Measurements from ENCODE around the gene SLC25A13.
"Not testable (repeated sequence)": the region's sequence is repeated elsewhere in the genome, so short reads cannot be mapped to it uniquely, and the experiment has no call there.

The SLC25A13 gene

DNA sequence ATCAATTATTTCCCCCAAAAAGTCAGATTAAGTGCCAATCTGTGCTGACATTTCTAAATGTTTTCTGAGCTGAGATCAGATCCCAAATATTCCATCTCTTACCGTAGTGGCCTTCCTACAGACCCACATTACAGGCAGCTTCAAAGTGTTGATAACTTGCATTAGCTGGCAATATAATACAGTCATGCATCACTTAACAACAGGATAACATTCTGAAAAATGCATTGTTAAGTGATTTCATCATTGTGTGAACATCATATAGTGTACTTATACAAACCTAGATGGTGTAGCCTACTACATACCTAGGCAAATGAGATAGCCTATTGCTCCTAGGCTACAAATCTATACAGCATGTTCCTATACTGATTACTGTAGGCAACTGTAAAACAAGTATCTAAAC, 22.4 kb downstream of the SLC25A13 start:
- no peak for DNase-seq (ENCODE audit: low spot score)

DNA sequence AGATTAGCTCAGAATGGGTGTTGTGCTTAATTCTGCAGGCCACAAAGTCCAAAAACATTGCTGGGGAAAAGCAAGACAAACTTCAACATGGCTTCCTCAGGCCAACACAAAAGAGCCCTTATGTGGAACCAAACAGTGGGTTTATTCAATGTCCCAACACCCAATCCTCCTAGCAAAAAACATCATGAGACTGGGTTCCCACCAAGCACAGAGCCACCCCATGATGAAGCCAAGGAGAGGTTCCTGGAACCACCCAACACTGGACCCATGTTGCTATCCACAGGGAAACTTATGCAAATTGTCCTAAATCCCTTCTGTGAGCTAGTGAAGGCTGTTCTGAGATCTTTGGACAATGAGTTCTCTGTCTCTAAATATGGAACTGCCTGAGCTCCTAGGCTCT, 24.0 kb downstream of the SLC25A13 start:
- no peak for DNase-seq (ENCODE audit: low spot score)

DNA sequence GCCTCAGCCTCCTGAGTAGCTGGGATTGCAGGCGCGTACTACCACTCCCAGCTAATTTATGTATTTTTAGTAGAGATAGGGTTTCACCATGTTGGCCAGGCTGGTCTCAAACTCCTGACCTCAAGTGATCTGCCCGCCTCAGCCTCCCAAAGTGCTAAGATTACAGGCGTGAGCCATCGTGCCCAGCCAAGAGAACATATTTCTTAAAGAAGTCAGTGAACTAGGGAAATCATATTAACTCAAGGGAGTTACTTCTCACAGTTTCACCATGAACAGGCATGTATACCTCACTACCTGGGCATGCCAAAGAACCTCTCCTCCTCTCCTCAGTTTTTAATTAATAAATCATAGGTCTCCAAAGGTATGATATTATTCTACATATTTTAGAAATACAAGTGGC, 24.5 kb downstream of the SLC25A13 start:
- not testable (repeated sequence) for DNase-seq (ENCODE audit: low spot score)

DNA sequence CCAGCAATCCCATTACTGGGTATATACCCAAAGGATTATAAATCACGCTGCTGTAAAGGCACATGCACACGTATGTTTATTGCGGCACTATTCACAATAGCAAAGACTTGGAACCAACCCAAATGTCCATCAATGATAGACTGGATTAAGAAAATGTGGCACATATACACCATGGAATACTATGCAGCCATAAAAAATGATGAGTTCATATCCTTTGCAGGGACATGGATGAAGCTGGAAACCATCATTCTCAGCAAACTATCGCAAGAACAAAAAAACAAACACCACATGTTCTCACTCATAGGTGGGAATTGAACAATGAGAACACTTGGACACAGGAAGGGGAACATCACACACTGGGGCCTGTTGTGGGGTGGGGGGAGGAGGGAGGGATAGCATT, 28.0 kb downstream of the SLC25A13 start:
- DNase-seq (ENCODE audit: low spot score), result not testable (repeated sequence)

DNA sequence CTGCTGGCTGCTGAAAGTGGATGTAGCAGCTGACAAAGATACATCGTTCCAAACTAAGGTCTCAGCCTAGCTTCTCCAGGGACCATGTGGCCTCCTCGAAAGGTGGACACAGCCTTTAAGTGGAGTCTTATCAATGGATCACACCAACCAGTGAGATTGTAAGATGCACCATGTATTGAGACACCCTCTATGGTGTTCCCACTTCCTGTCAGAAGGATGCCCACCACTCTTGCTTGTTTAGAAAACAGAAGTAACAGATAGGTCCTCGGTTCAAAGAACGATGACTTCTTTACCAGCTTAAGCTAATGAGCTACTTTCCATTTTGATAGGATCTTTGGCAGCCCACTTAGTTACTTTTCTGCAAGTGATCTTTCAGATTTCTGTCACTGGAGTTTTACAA, 34.3 kb downstream of the SLC25A13 start:
- DNase-seq (ENCODE audit: low spot score), result no peak

DNA sequence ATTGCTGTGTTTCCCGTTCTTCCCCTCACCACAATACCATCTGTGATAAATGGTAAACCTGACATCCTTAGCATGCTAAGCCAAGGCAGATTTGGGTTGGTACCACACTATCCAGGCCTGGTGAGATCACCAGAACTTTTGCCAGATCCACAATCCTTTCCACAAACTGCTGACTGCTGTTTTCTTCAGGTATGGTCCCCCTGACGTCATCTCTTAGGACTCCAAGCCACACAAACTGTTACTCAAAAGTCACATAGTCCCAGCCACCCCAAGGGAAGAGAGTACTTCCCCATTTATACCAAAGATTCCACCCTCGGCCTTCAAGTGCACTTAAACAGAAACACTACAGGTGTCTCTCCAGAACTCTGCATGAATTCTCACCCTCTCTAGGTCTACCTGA, 34.8 kb downstream of the SLC25A13 start:
- DNase-seq (ENCODE audit: low spot score), result no peak

DNA sequence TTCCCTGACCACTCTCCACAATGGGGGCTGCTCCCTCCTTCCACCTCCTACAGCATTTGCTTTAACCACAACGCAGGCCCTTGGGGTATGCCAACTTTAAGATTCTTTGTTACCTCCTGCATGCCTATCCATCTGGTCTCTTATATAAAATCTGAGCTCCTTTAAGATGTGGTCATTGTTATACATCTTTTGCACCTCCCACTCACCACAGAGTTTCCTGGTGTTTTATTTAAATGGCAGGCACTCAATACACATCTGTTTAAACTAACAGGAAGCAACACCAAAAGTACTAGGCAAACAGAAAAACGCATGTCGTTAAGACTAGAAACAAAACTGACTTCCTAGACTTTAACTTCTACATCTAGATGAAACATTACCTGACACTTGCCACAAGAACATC, 36.3 kb downstream of the SLC25A13 start:
- DNase-seq (ENCODE audit: low spot score), result no peak

DNA sequence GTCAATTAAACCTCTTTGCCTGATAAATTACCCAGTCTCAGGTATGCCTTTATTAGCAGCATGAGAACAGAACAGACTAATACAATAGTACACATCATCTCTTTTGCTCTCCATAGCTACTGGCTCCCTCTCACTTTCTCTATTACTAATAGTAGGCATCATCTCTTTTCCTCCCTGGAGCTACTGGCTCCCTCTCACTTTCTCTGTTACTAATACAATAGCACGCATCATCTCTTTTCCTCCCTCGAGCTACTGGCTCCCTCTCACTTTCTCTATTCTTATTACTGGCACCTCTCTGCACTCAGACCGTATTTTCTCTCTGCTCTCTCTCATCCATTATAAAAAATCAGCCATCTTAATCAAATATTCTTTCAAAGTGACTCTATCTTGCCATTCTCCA, 37.1 kb downstream of the SLC25A13 start:
- DNase-seq (ENCODE audit: low spot score), result no peak

DNA sequence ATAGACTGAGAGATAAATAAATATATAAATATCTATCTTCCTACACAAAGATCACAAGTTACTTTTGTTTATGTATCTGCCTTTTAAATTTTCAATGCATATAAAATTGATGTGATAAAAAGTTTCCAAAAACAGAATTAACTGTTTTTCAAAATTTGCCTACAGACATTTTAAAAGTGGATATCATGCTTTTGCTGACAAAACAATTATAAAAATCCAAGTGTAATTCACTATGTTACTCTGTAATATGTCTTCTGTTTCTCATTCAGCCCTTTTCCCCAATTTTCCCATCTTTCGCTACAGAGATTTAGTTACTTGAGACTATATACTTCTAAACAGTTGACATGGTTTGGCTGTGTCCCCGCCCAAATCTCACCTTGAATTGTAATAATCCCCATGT, 37.7 kb downstream of the SLC25A13 start:
- no peak for DNase-seq (ENCODE audit: low spot score)

DNA sequence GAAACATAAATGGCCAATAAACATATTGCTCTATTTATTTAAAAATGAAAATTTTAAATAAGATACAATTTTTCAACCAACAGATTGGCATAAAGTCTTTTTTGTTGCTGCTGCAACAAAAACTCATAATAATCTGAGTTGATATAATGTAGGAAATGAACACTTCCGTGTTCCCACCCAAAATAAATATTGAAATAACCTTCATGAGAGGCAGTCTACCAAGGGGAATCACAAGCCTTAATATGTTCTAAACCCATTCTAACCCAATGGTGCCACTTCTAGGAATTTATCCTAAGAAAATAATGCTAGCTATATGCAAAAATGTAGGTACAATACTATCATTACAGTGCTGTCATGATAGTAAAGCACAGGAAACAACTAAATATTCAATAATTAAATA, 39.1 kb downstream of the SLC25A13 start:
- no peak for DNase-seq (ENCODE audit: low spot score)

DNA sequence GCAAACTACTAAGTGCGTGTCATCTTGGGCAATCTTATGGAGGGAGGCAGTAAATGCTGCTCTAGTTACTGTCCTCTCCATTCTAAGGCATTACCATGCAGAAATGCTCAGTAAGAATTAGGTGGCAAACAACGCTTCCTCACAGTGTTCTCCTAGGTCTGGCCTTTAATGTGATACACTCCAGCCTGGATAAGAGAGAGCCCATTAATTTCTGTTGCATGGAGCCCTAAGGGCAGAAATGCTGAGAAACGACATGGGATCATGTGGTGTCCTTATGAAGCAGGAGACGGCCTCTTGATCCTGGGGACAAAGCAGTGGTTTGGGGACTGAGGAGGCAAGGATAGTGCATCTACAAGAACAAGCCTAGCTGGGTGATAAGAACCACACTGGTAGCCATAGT, 44.0 kb downstream of the SLC25A13 start:
- DNase-seq (ENCODE audit: low spot score), result no peak

DNA sequence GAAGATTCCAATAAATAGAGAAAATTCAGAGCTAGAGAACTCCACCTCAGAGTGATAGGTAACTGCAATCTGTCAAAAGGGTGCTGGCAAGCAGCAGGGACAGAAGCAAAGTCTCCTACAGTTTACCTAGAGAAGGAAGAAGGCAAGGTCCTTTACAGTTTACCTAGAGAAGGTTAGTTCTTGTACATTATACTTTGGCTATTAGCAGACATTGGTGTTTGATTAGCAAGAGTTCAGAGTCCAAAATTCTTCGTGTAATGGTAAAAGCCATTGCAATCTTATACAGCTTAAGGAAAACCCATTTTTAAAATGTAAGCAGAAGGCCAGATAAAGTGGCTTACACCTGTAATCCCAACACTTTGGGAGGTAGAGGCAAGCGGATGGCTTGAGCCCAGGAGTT, 45.9 kb downstream of the SLC25A13 start:
- DNase-seq (ENCODE audit: low spot score), result no peak

DNA sequence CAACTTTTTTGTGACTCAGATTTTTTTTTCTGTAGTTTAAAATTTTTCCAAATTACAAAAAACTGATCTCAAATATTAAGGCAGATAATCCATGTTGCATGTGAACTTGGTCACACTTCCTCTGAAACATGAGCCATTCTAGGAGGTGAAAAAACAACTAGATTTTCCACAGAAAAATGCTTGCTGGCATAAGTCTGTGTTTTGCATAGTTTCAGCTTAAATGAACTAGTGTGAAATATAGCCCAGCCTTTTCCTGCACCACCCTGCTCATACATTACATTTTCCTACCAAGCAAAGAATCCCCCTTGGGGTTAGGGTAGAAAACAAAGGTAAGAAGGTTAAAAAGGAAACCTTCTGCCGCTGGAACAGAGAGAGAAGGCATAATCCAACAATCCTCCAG, 48.2 kb downstream of the SLC25A13 start:
- DNase-seq (ENCODE audit: low spot score), result no peak

DNA sequence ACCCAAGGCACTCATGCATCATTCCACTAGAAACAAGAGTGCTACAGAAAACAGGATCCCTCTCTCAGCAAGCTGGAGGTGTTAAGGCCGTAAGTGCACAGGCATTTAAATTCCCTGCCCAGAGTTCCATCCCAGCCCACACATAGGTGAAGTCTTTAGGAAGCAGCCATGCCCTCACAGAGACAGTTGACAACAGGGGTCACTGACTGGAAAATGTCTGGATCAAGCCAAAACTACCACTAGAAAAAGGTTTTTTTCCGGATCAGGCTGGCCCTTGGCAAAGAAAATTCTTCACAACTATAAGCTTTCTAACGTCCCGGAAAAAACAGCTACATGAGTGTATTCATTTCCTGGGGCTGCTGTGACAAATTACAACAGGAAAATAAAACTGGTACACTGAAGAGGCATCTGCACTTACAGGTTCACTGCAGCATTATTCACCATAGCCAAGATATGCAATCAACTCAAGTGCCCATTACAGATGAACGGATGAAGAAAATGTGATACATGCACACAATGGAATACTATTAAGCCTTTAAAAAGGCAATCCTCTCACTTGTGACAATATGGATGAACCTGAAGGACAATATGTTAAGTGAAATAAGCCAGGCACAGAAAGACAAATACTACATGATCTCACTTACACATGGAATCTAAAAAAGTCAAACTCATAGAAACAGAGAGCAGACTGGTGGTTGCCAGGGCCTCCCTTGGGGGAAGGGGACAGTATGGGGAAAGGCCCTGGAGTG, 52.5 kb downstream of the SLC25A13 start:
- no peak for DNase-seq (ENCODE audit: low spot score)

DNA sequence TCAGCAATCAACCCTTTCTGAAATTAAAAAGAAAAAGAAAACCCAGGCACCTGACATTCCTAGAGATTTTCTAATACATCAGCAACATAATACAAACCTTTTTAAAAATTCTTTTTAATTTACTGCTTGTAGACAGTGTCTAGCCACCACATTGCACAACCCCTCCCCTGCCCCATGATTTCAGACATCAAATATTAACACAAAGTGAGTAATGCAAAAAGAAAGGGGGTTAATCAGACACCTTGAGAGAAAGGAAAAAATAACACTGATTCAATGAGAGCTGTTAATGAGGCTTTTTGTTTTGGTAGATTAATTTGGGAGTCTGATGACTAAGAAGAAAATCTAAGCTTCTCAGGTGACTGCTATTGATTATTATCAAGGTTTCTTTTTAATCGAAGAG, 55.3 kb downstream of the SLC25A13 start:
- no peak for DNase-seq (ENCODE audit: low spot score)

DNA sequence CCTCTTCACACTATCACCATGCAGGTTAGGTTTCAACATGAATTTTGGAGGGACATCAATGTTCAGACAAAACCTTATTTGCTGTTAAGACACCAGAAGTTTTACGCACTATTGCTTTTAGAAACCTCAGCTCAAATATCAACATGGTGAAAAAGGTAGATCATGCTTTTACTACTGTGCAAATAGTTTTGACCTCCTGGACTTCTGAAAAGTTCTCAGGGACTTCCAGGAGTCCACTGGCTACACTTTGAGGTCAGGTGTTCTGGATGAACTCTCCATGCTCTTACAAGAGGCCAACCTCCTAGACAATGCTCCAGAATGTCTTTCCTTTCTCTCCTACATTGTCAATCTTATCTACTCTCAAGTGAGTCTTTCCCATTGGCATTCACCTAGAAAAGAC, 55.9 kb downstream of the SLC25A13 start:
- no peak for DNase-seq (ENCODE audit: low spot score)

DNA sequence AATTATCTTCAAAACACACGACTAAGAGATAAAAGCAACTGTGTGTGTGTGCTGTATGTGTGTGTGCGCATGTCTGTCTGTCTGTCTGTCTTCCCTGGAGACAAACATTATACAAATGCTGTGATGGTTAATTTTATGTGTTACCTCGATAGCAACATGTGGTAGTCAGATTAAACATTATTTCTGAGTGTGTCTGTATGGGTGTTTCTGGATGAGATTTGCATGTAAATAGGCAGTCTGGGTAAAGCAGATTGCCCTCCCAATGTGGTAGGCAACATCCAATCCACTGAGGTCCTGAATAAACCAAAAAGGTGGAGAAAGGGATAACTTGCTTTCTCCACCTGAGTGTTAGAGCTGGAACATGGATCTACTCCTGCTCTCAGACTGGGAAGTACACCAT, 67.9 kb downstream of the SLC25A13 start:
- no peak for DNase-seq (ENCODE audit: low spot score)

DNA sequence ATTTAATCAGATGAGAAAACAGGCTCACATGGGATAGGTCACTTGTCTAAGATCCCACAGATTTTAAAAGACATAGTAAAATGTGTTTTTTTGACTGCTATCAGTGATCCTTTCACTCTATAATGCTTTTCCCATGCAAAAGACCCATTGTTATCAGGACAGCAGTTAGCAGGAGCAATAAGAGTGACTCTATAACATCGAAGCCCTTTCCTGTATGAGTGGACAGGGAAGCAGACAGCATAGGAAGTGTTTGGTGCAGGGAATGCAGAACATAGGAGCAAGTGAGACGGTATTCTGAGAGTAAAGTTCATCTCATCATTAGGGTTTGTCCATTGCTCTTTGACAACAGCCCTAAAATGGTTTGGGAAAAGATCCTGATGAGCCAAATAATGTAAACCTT, 68.5 kb downstream of the SLC25A13 start:
- no peak for DNase-seq (ENCODE audit: low spot score)

DNA sequence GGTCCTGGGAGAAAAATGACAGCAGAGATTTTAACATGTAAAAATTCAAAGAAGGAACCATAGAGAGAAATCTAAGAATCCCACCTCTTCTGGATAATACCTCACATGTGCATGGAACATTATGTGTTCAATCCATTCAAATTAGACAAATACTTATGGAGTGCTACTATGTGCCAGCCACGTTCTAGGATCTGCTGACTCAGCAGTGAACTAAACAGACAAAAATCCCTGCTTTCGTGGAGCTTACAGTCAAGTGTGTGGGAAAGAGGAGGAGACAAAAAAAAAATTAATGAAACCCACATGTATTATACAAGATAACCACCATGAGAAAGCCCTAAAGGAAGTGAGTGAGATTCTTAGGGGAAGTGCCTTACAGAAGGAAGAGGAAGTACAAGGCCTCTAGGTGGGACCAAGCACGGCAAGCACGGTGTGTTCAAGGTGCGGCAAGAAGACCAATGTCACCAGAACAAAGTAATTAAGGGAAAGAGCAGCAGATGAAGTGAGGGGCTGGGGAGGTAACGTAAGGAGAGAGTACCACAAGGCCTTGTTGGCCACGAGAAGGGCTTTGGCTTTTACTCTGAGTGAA, 71.0 kb downstream of the SLC25A13 start:
- DNase-seq (ENCODE audit: low spot score), result no peak

DNA sequence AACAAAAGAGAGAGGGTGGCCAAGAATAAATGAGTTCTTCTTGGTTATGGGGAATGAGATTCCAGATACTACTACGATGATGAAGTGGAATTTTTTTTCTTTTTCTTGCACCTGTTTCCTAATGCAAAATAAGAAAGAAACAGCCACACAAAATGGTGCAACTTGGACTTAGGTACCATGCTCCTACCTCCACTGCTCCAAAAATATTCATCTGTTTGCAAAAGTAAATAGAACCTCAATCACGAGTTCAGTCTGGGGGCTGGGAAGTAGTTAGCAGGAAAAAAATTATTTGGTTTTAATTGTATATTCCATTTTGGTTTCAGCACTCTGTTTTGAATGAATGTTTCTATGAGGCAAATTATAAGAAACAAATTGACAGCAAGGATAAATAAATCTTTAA, 73.5 kb downstream of the SLC25A13 start:
- no peak for DNase-seq (ENCODE audit: low spot score)

DNA sequence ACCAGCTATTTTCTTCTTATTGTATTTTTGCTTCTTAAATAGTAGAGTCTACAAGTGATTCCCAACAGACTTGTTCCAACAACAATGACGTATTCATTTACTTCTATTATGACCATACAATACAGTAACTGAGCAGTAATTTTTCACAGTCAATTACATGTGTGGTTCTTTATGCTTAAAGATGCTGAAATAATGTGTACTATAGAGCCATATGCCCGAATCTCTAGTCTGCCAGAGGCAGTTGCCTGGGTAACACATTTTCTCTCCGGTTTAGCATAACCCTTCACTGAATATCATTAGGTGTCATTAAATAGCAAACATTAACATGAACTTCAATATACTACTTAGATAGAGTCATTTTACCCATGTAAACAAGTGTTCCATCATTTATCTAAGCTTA, 75.0 kb downstream of the SLC25A13 start:
- DNase-seq (ENCODE audit: low spot score), result no peak

DNA sequence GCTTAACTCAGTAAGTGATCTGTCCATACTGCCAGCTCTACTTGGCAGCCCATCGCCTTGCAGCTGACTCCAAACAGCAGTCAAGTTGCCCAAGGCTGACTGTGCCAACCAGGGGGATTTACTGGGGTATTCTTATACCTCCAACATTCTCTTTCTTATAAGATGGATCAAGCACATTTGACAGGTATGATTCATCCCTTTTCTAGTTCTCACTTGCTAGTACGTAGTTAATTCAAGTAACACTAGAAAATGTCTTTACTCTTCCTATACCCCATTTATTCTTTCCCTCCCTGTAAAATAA, 77.0 kb downstream of the SLC25A13 start:
- DNase-seq (ENCODE audit: low spot score), result no peak

DNA sequence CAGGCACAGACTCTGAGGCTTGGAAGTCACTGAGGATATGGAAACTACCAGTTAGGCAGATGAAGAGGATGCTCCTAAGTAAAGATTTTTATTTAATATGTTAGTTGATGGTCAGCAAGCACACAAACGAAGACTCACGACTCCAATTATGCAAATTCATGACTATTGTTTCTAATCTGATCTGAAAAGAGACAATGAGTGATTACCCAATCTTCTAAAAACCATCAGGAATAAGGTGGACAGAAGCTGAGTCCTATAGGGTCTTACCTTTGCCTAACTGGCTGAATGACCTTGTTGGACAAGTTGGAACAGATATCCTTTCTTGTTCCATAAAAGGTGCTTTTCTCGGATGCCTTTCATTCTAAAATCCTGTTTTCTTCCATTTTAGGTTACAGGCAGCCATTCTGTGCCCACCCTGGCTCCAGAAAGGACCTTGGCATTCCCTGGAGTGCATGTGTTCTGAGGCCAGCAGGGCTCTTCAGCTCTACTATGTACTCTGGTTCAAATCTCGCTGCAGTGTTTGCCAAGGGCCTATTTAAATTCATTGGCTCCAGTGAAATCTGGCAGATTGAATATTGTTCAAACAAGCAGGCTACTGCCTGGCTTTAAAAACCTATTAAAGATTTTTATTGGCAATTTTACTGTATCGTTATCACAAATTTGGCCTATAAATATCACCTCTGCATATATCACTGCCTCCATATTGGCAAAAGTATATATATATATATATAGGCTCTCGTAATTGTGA, 77.5 kb downstream of the SLC25A13 start:
- no peak for DNase-seq (ENCODE audit: low spot score)

DNA sequence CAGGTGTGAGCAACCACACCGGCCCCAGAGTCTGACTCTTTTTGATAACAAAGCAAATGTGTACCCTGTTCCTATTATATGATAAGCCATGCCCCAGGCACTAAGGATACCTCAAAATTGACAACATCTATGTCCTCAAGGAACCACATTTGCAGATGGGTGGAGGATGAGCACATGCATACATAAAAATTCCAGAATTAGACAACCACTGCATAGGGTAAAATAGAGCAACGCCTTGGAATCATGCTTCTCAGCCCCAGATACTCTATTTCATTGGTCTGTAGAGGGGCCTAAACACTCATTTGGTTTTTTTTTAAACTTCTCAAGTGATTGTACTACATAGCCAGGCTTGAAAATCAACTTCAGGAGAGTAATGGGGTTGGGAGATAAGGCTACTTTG, 78.7 kb downstream of the SLC25A13 start:
- DNase-seq (ENCODE audit: low spot score), result no peak

Data from AG08396 (cell line).